Stimulated activated CD4-positive, alpha-beta T cell treated with anti-CD3 and anti-CD28 coated beads, Interleukin-2, amount 100 ng/mL, for 4 hours (primary cell): ENCODE measurements around the gene CLASP1.
"Not testable (repeated sequence)": the region's sequence is repeated elsewhere in the genome, so short reads cannot be mapped to it uniquely, and the experiment has no call there.

Experiments
- DNase-seq: peaks from one replicate; pipeline ENCODE4 v3.0.0-alpha.2; 2020; ENCODE audit warnings: low read depth

Gene CLASP1

GRCh38 chr2:121313701-121314100, 335.6 kb downstream of the CLASP1 start:
- DNase-seq, result not testable (repeated sequence)

- no peak for DNase-seq
Observed at GRCh38 chr2:121309801-121310200, 339.5 kb downstream of the CLASP1 start.

GRCh38 chr2:121309323-121309722, 339.9 kb downstream of the CLASP1 start:
- no peak for DNase-seq

- DNase-seq, result no peak
Observed at GRCh38 chr2:121307048-121307447, 342.2 kb downstream of the CLASP1 start.

GRCh38 chr2:121304941-121305340, 344.3 kb downstream of the CLASP1 start:
- no peak for DNase-seq

- DNase-seq, result no peak
Observed at GRCh38 chr2:121303531-121304263, 345.6 kb downstream of the CLASP1 start.

GRCh38 chr2:121301190-121301589, 348.1 kb downstream of the CLASP1 start:
- DNase-seq, result not testable (repeated sequence)

GRCh38 chr2:121298476-121298875, 350.8 kb downstream of the CLASP1 start:
- no peak for DNase-seq

GRCh38 chr2:121297866-121298265, 351.4 kb downstream of the CLASP1 start:
- DNase-seq, result not testable (repeated sequence)

GRCh38 chr2:121297217-121297830, 351.9 kb downstream of the CLASP1 start:
- no peak for DNase-seq

GRCh38 chr2:121295911-121296650, 353.2 kb downstream of the CLASP1 start:
- DNase-seq, result no peak

GRCh38 chr2:121294881-121295840, 354.1 kb downstream of the CLASP1 start:
- DNase-seq, result no peak

GRCh38 chr2:121293450-121294325, 355.6 kb downstream of the CLASP1 start:
- DNase-seq, result no peak

- no peak for DNase-seq
Observed at GRCh38 chr2:121291251-121291580, 358.0 kb downstream of the CLASP1 start.

GRCh38 chr2:121289271-121289670, 360.0 kb downstream of the CLASP1 start:
- DNase-seq, result no peak

GRCh38 chr2:121288454-121289231, 360.6 kb downstream of the CLASP1 start:
- no peak for DNase-seq

- DNase-seq, result no peak
Observed at GRCh38 chr2:121287956-121288355, 361.3 kb downstream of the CLASP1 start.
